ENCODE results near the gene ZKSCAN5. TPM values are rescaled to one million over a fixed set of nuclear protein-coding genes. Genes with fewer than 3 reads are reported as not detected.

ZKSCAN5 gene
- total and polyA plus RNA-seq, 2 of the 8 experiments (the other 6 are each of a cell fraction or from before 2014, with no cell fraction given), result 5.3 to 13.5 TPM

GRCh38 chr7:99457050-99457649 is 47.3 kb upstream of the ZKSCAN5 start:
- no peak overlapping the region for H3K4me2 ChIP-seq (ENCODE audit: insufficient read depth in 1 of 2, low read depth in 2 of 2, low read length in 2 of 2)
- H3K23me2 ChIP-seq (ENCODE audit: low read depth, low read length), result no peaks in the 10 kb centered on the region
- POLR2A ChIA-PET (ENCODE audit: partially characterized antibody), result interaction anchor here (0.7 to 10.7 kb wide), 11 partner anchors 7 to 101 kb away, joined by 3 to 100 read pairs (median 4); partner anchors contain the start of genes ATP5MF, BUD31, CPSF4 and PTCD1
- no peak overlapping the region for H2BK120ac ChIP-seq (replicated peaks; ENCODE audit: low read depth, low read length)
- H4K8ac ChIP-seq (ENCODE audit: extremely low read depth, insufficient read depth, low read length), result no peak overlapping the region
- H3K27me3 ChIP-seq (replicated peaks in 1 of 4; ENCODE audit: control insufficient read depth in 3 of 4, extremely low read depth in 1 of 4, insufficient read depth in 3 of 4, low read length in 3 of 4), result no peaks in the 10 kb centered on the region
- CTCF ChIA-PET (ENCODE audit: partially characterized antibody), result interaction anchor here (1.2 to 2.1 kb wide), 3 partner anchors 8 to 23 kb away, joined by 3 to 7 read pairs (median 5); no protein-coding TSS in a partner anchor
- no peak overlapping the region for H3K4me3 ChIP-seq (ENCODE audit: extremely low read depth in 1 of 4, insufficient read depth in 2 of 4, low read depth in 3 of 4, low read length in 4 of 4)
- no peak overlapping the region for H2AK5ac ChIP-seq (ENCODE audit: low read depth, low read length)
- H3K27ac ChIP-seq (ENCODE audit: low read depth, low read length), result no peak overlapping the region
- no peaks in the 10 kb centered on the region; a peak in 1 of 7 replicates for H3K4me1 ChIP-seq (replicated peaks in 1 of 4; ENCODE audit: control insufficient read depth in 3 of 4, insufficient read depth in 4 of 4, low read length in 3 of 4)
- H3K79me2 ChIP-seq (ENCODE audit: control insufficient read depth in 1 of 2, insufficient read depth in 2 of 2, low read length in 2 of 2), result peaks cover 3 to 34% of the 10 kb centered on the region in 2 experiments; a peak in 3 of 4 replicates
- no peak overlapping the region for H3K9ac ChIP-seq (replicated peaks in 1 of 4; ENCODE audit: extremely low read depth in 1 of 4, low read depth in 3 of 4, low read length in 3 of 4)
- no peaks in the 10 kb centered on the region for H3K9me3 ChIP-seq (ENCODE audit: insufficient read depth in 2 of 2, low read depth in 1 of 2, low read length in 1 of 2)
- WGBS, 2 experiments (ENCODE audit: extremely low coverage in 1 of 2, insufficient coverage in 1 of 2, insufficient read length in 1 of 2, insufficient replicate concordance in 2 of 2, low coverage in 1 of 2, low lambda C conversion rate in 2 of 2, missing lambda C conversion rate in 1 of 2), result 83% methylated on average over 6 of the region's 6 CpGs; no CpG with 5 or more reads in 1 of the 2 experiments
- no peak overlapping the region for H3K18ac ChIP-seq (ENCODE audit: extremely low read depth, low read length)
- no peak overlapping the region for H3K4ac ChIP-seq (replicated peaks; ENCODE audit: insufficient read length, low read depth, low read length)
- H2BK15ac ChIP-seq (ENCODE audit: low read length), result no peak overlapping the region
- no peak overlapping the region for H2BK20ac ChIP-seq (ENCODE audit: low read length)
- H4K5ac ChIP-seq (ENCODE audit: insufficient read length, low read depth, low read length), result no peak overlapping the region
- DNase-seq (ENCODE audit: low read depth in 1 of 2, low spot score in 2 of 2), result no peak
- peaks cover 13 to 31% of the 10 kb centered on the region in 2 experiments for H4K20me1 ChIP-seq (replicated peaks in 1 of 2; ENCODE audit: control insufficient read depth in 1 of 2, insufficient read depth in 2 of 2, low read length in 2 of 2)
- H3K23ac ChIP-seq (ENCODE audit: insufficient read length), result no peak overlapping the region
- no peak overlapping the region for H2BK12ac ChIP-seq (ENCODE audit: low read depth, low read length)
- H2BK5ac ChIP-seq (ENCODE audit: low read depth, low read length), result no peak overlapping the region
- peaks cover 3% of the 10 kb centered on the region for H3K79me1 ChIP-seq (ENCODE audit: low read depth, low read length)
- FAIRE-seq, result no peak
- H3K14ac ChIP-seq (ENCODE audit: insufficient read length), result no peak overlapping the region
- no peak overlapping the region for H4K91ac ChIP-seq (replicated peaks; ENCODE audit: insufficient read length, low read length)
- H3K56ac ChIP-seq (replicated peaks; ENCODE audit: insufficient read length, low read depth, low read length), result no peak overlapping the region
- no peak overlapping the region for H2AFZ ChIP-seq (ENCODE audit: low read length)
- peaks cover 22 to 77% (median 54%) of the 10 kb centered on the region in 4 experiments for H3K36me3 ChIP-seq (ENCODE audit: control insufficient read depth in 2 of 4, insufficient read depth in 4 of 4, low read length in 3 of 4)
- no peak for TF ChIP-seq SUZ12 (IDR thresholded peaks at IDR 0.05; ENCODE audit: low read length)
- TF ChIP-seq SIX5 (IDR thresholded peaks at IDR 0.05; ENCODE audit: low read depth, low read length), result no peak
- no peak for TF ChIP-seq NRF1 (IDR thresholded peaks at IDR 0.05; ENCODE audit: low read depth, low read length)
- TF ChIP-seq SP4 (IDR thresholded peaks at IDR 0.05; ENCODE audit: low read length), result no peak
- no peak for TF ChIP-seq JUN (IDR thresholded peaks at IDR 0.05; ENCODE audit: low read depth, low read length)
- no peak for TF ChIP-seq PHF8 (conservative IDR thresholded peaks at IDR 0.05; ENCODE audit: low read depth, low read length)
